Endothelial cell of umbilical vein (primary cell): ENCODE measurements around the gene OR9Q1. TPM values are rescaled to one million over a fixed set of nuclear protein-coding genes. Genes with fewer than 3 reads are reported as not detected.

Experiments
- BruUV-seq: library from RNA; stranded (reverse); fragments of 400-500 nt; replicated peaks from 2 replicates; lab custom pipeline; 2021; lab: Mats Ljungman, UMichigan
- CTCF ChIA-PET: fragments of 300-600, 350-600 bp; sonication (Branson Sonifier 250); formaldehyde crosslinking; loops from one replicate; lab custom pipeline; 2021; ENCODE audit warnings: antibody characterized with exemption, inconsistent platforms; lab: Charles Lee
- POLR2A ChIA-PET: fragments of 300-600, 350-600 bp; sonication (Branson Sonifier 250); formaldehyde crosslinking; loops from one replicate; lab custom pipeline; 2021; ENCODE audit warnings: antibody characterized with exemption, inconsistent platforms; lab: Charles Lee
- DNase-seq: peaks from one replicate; pipeline ENCODE4 v3.0.0-alpha.2; 2011; ENCODE audit warnings: low read depth, low spot score
- FAIRE-seq: peaks from 2 replicates; lab custom pipeline; 2011; peaks lifted over from hg19 to GRCh38; lab: Jason Lieb, UNC
- H2AFZ ChIP-seq: 2 replicates; pipeline ENCODE4 v1.6.0; 2012; ENCODE audit warnings: low read depth, low read length, control low read depth, inconsistent platforms
- H3K27ac ChIP-seq: 2 replicates; pipeline ENCODE4 v1.5.1; 2011; ENCODE audit warnings: low read depth, mild to moderate bottlenecking, control low read depth, low read length, moderate library complexity; ENCODE audit not compliant: insufficient read depth
- H3K27me3 ChIP-seq, 2 experiments: 2 replicates each; pipeline versions ENCODE4 v1.6.0 to v1.6.1; 2011; ENCODE audit warnings: low read length in 2 of 2, mixed read lengths in 1 of 2; ENCODE audit not compliant: control insufficient read depth in 2 of 2, insufficient read depth in 2 of 2
- H3K36me3 ChIP-seq, 2 experiments: 2 replicates in 1 of 2; 3 replicates in 1 of 2; pipeline ENCODE4 v1.5.1; 2011; ENCODE audit warnings: low read length in 2 of 2, mild to moderate bottlenecking in 1 of 2, moderate library complexity in 1 of 2; ENCODE audit not compliant: control insufficient read depth in 2 of 2, insufficient read depth in 2 of 2; ENCODE audit errors: extremely low read depth in 1 of 2
- H3K4me1 ChIP-seq: 3 replicates; pipeline ENCODE4 v1.5.1; 2011; ENCODE audit warnings: mild to moderate bottlenecking, low read length; ENCODE audit not compliant: control insufficient read depth, insufficient read depth; ENCODE audit errors: extremely low read depth
- H3K4me2 ChIP-seq: 2 replicates; pipeline ENCODE4 v1.6.1; 2011; ENCODE audit warnings: low read length, control low read depth, mixed read lengths; ENCODE audit not compliant: insufficient read depth
- H3K4me3 ChIP-seq, 3 experiments: fragments of 200-600 bp in 1 of 3; sonication (generic), shearing (Covaris generic) in 1 of 3; replicated peaks in 1 of 3; 2 replicates each; pipeline ENCODE4 v1.5.1; 2011 to 2016; ENCODE audit warnings: control low read depth in 3 of 3, low read length in 3 of 3, mild to moderate bottlenecking in 2 of 3, inconsistent platforms in 1 of 3, low read depth in 1 of 3, moderate library complexity in 1 of 3; ENCODE audit not compliant: insufficient read depth in 1 of 3
- H3K79me2 ChIP-seq: 2 replicates; pipeline ENCODE4 v1.6.0; 2012; ENCODE audit warnings: low read length, inconsistent platforms; ENCODE audit not compliant: control insufficient read depth, insufficient read depth
- H3K9ac ChIP-seq: replicated peaks from 2 replicates; pipeline ENCODE3; 2011; ENCODE audit warnings: low read length, control low read depth; ENCODE audit not compliant: insufficient read depth; ENCODE audit errors: extremely low read depth
- H3K9me1 ChIP-seq: replicated peaks from 3 replicates; pipeline ENCODE4 v1.6.0; 2011; ENCODE audit warnings: mild to moderate bottlenecking, low read length; ENCODE audit not compliant: control insufficient read depth, insufficient read depth; ENCODE audit errors: extremely low read depth
- H3K9me3 ChIP-seq: replicated peaks from 2 replicates; pipeline ENCODE4 v1.5.1; 2012; ENCODE audit warnings: low read length, inconsistent platforms; ENCODE audit not compliant: control insufficient read depth, insufficient read depth
- H4K20me1 ChIP-seq: replicated peaks from 2 replicates; pipeline ENCODE3; 2011; ENCODE audit warnings: mild to moderate bottlenecking, low read length; ENCODE audit not compliant: control insufficient read depth, insufficient read depth; ENCODE audit errors: extremely low read depth
- EZH2 ChIP-seq: IDR thresholded peaks from 2 replicates; pipeline ENCODE4 v1.6.1; 2012; ENCODE audit warnings: borderline replicate concordance, low read depth, mild to moderate bottlenecking, moderate library complexity, low read length, inconsistent platforms; ENCODE audit not compliant: severe bottlenecking
- FOS ChIP-seq: IDR thresholded peaks from 2 replicates; pipeline ENCODE4 v1.6.1; 2011; ENCODE audit warnings: mild to moderate bottlenecking, low read length, moderate library complexity, borderline replicate concordance; ENCODE audit not compliant: insufficient read depth
- GATA2 ChIP-seq: IDR thresholded peaks from 2 replicates; pipeline ENCODE4 v1.7.0; 2011; ENCODE audit warnings: low read depth, mild to moderate bottlenecking, moderate library complexity, mixed read lengths, low read length; ENCODE audit not compliant: insufficient read length, insufficient read depth
- JUN ChIP-seq: IDR thresholded peaks from 2 replicates; pipeline ENCODE4 v1.6.1; 2011; ENCODE audit warnings: borderline replicate concordance, low read depth; ENCODE audit not compliant: insufficient read length, insufficient read depth
- MYC ChIP-seq: IDR thresholded peaks from one replicate; pipeline ENCODE4 v1.6.1; 2011; ENCODE audit warnings: mild to moderate bottlenecking, low read depth, low read length
- POLR2A ChIP-seq: IDR thresholded peaks from 2 replicates; pipeline ENCODE4 v1.6.1; 2012; ENCODE audit warnings: low read depth, mild to moderate bottlenecking, control low read depth, low read length
- POLR2AphosphoS5 ChIP-seq: IDR thresholded peaks from 2 replicates; pipeline ENCODE4 v1.6.1; 2012; ENCODE audit warnings: low read depth, mild to moderate bottlenecking, control low read depth, low read length, moderate library complexity; ENCODE audit not compliant: insufficient read depth
- dilution Hi-C: fragments of 300-500 bp; cut with MboI; formaldehyde crosslinking; loops from one replicate; pipeline ENCODE4 v1.15.0; 2019; ENCODE audit warnings: low sequenced_read_pairs; ENCODE audit not compliant: extremely low pct_ligation_motif_present
- intact Hi-C: fragments of 100-400 bp; cut with micrococcal nuclease; formaldehyde crosslinking; loops from one replicate; pipeline ENCODE4 v1.10.0; 2022
- polyA plus RNA-seq, 4 experiments: library from polyadenylated mRNA; depleted of rRNA in 3 of 4; stranded (reverse) in 3 of 4; unstranded in 1 of 4; fragments of >200 nt; gene quantifications; 2 replicates each; pipeline versions ENCODE4 v1.2.1 to v1.2.3, GENCODE V29; 2011 to 2012; ENCODE audit warnings: missing spikeins in 1 of 4
- total RNA-seq: library from RNA; stranded (reverse); gene quantifications from 2 replicates; pipeline ENCODE4 v1.2.3, GENCODE V29; 2021
- TF ChIP-seq, protein P1 (sequence below), 2 donors: IDR thresholded peaks; 1 replicate in 1 of 2; 2 replicates in 1 of 2; pipeline ENCODE4 v1.5.1; 2011; ENCODE audit warnings: low read length in 2 of 2, mild to moderate bottlenecking in 2 of 2, moderate library complexity in 2 of 2, control low read depth in 1 of 2, inconsistent platforms in 1 of 2, low read depth in 1 of 2; ENCODE audit not compliant: insufficient read depth in 1 of 2; ENCODE audit errors: extremely low read depth in 1 of 2
- TF ChIP-seq, protein P2 (sequence below): IDR thresholded peaks from 2 replicates; pipeline ENCODE4 v1.6.1; 2011; ENCODE audit not compliant: insufficient read depth, insufficient read length

Gene OR9Q1
- total and polyA plus RNA-seq, 2 donors (not counting 3 experiments of a cell fraction or from before 2014, with no cell fraction given) = not detected

DNA sequence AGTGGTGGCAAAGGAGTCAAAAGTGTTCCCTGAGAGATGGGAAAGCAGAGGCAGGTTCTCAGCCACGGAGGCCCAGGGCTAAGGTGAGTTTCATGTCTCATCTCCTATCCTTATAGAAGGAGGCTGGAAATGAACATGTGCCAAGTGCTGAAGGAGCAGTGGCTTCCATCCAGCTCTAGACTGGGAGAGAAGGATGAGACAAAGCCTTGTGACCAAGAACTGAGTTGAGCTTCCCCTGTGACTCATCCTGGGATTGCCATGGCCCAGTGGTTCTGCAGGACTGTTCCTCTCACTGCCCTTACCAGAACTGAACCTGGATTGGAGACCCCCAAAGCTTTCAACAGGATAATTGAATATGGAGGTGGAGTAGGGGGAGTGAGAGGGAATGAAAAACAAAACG lies 16.7 kb upstream of the OR9Q1 start:
- Histone ChIP-seq H3K36me3 (no peaks in the 10 kb centered on the region), H3K79me2 (no peaks in the 10 kb centered on the region), H4K20me1 (no peaks in the 10 kb centered on the region), H3K27me3 (no peaks in the 10 kb centered on the region), H3K9me1 (no peaks in the 10 kb centered on the region), H3K4me2 (no peak overlapping the region), H3K27ac (peak overlapping the region; percentile 33), H3K9ac (no peak overlapping the region), H2AFZ (peak overlapping the region; percentile 1), H3K4me3 (no peak overlapping the region), H3K9me3 (no peaks in the 10 kb centered on the region), H3K4me1 (peaks cover 48% of the 10 kb centered on the region)
- ChIA-PET CTCF (no interaction called here), POLR2A (no interaction called here)
- dilution Hi-C loops (no loop called here), intact Hi-C loops (loop anchor here (10.0 kb wide), 1 partner anchor 582 kb away; the partner anchor contains the start of gene SLC43A3)
- DNase-seq (peak; percentile 76), FAIRE-seq (peak; percentile 71)
- TF ChIP-seq JUN (peak; percentile 63), FOS (peak; percentile 74), GATA2 (no peak)
- BruUV-seq = no TSS peak

DNA sequence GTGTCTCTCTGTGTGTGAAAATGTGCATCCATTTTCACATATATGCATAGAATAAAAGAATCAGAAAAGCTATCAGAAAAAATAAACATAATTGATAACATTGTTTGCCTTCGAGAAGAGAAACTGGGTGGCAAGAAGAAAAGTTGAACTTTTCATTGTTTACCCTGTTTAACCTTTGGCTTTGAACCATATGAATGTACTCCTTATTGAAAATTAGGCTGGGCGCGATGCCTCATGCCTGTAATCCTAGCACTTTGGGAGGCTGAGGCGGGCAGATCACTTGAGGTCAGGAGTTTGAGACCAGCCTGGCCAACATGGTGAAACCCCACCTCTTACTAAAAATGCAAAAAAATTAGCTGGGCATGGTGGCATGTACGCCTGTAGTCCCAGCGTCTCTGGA lies 11.9 kb upstream of the OR9Q1 start:
- peaks cover 4% of the 10 kb centered on the region for H3K4me1 ChIP-seq
- H3K4me3 ChIP-seq = no peak overlapping the region
- BruUV-seq = no TSS peak
- TF ChIP-seq FOS (no peak), JUN (no peak), POLR2A (no peak), GATA2 (no peak), EZH2 (no peak), POLR2AphosphoS5 (no peak), MYC (no peak)
- TF ChIP-seq, protein P1, sequence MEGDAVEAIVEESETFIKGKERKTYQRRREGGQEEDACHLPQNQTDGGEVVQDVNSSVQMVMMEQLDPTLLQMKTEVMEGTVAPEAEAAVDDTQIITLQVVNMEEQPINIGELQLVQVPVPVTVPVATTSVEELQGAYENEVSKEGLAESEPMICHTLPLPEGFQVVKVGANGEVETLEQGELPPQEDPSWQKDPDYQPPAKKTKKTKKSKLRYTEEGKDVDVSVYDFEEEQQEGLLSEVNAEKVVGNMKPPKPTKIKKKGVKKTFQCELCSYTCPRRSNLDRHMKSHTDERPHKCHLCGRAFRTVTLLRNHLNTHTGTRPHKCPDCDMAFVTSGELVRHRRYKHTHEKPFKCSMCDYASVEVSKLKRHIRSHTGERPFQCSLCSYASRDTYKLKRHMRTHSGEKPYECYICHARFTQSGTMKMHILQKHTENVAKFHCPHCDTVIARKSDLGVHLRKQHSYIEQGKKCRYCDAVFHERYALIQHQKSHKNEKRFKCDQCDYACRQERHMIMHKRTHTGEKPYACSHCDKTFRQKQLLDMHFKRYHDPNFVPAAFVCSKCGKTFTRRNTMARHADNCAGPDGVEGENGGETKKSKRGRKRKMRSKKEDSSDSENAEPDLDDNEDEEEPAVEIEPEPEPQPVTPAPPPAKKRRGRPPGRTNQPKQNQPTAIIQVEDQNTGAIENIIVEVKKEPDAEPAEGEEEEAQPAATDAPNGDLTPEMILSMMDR (IDR thresholded peaks at IDR 0.05; ENCODE audit: extremely low read depth in 1 of 2, insufficient read depth in 1 of 2, low read depth in 1 of 2, low read length in 2 of 2) = no peak
- TF ChIP-seq, protein P2, sequence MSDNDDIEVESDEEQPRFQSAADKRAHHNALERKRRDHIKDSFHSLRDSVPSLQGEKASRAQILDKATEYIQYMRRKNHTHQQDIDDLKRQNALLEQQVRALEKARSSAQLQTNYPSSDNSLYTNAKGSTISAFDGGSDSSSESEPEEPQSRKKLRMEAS = no peak
- no peak overlapping the region for H3K9ac ChIP-seq
- no peak for DNase-seq
- H2AFZ ChIP-seq = no peak overlapping the region
- ChIA-PET POLR2A (no interaction called here), CTCF (no interaction called here)
- no peak overlapping the region for H3K4me2 ChIP-seq
- no peaks in the 10 kb centered on the region for H3K27me3 ChIP-seq
- H3K9me3 ChIP-seq = no peaks in the 10 kb centered on the region
- no peak for FAIRE-seq
- intact Hi-C loops (no loop called here), dilution Hi-C loops (no loop called here)
- no peaks in the 10 kb centered on the region for H3K36me3 ChIP-seq
- no peaks in the 10 kb centered on the region for H3K9me1 ChIP-seq
- H3K79me2 ChIP-seq = no peaks in the 10 kb centered on the region
- H4K20me1 ChIP-seq = no peaks in the 10 kb centered on the region
- no peak overlapping the region for H3K27ac ChIP-seq
